Measurements from ENCODE around the gene PLA2G2D. TPM values are rescaled to one million over a fixed set of nuclear protein-coding genes. Genes with fewer than 3 reads are reported as not detected.

The PLA2G2D gene
- polyA plus RNA-seq, 3 donors = 0.08 TPM; not detected in 1

DNA sequence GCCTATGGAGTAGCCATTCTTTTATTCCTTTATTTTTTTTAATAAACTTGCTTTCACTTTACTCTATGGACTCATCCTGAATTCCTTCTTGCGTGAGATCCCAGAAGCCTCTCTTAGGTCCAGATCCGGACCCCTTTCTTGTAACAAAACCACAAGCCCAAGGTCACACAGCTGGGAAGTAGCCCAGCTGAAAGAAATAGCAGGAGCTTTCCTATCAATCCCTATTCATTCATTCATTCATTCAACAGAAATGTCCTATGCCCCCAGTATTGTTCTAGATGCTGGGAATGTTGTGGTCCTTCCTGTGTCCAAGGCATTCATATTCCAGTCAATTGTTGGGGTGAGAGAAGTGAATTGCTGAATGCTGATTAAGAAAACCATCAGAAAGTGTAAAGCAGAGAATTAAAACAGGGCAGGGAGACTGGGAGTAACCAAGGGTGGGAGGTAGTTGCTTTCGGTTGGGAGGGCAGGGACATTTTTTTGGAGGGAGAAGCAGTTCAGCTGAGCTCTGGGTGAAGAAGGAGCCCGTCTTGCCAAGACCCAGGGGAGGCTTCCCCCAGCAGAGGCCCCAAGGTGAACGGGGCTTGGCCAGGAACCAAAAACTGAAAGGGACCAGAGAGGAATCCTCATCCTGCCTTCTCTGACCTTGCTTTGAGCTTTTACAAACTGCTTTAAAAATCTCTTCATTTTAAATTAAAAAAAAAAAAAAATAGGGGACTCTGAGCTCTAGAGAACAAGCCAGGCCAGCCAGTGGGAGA is 10.8 kb downstream of the PLA2G2D start:
- Histone ChIP-seq H2AFZ (ENCODE audit: insufficient read depth, low read depth, low read length, poor library complexity, severe bottlenecking) (no peak overlapping the region), H3K27me3 (ENCODE audit: control insufficient read depth in 2 of 2, insufficient read depth in 2 of 2, low read length in 2 of 2) (peaks cover 0 to 4% of the 10 kb centered on the region in 2 donors), H3K79me2 (ENCODE audit: insufficient read depth, low read length) (no peaks in the 10 kb centered on the region), H3K9me3 (replicated peaks in 1 of 2; ENCODE audit: control insufficient read depth in 1 of 2, insufficient read depth in 1 of 2, low read length in 2 of 2) (no peaks in the 10 kb centered on the region), H4K20me1 (ENCODE audit: insufficient read depth, low read length) (no peaks in the 10 kb centered on the region), H3K4me2 (replicated peaks; ENCODE audit: extremely low read depth, low read length, poor library complexity, severe bottlenecking) (no peak overlapping the region), H3K4me1 (ENCODE audit: control insufficient read depth in 1 of 2, insufficient read depth in 2 of 2, low read length in 2 of 2) (no peaks in the 10 kb centered on the region), H3K4me3 (replicated peaks in 1 of 3; ENCODE audit: low read depth in 2 of 3, low read length in 3 of 3) (no peak overlapping the region), H3K9ac (ENCODE audit: insufficient read depth, low read length, poor library complexity, severe bottlenecking) (no peak overlapping the region), H3K27ac (ENCODE audit: low read depth in 1 of 2, low read length in 2 of 2) (no peak overlapping the region), H3K36me3 (replicated peaks in 1 of 2; ENCODE audit: control insufficient read depth in 1 of 2, insufficient read depth in 2 of 2, low read length in 2 of 2) (no peaks in the 10 kb centered on the region)
- no peak for DNase-seq
- Mint-ChIP-seq H3K4me1 (no peaks in the 10 kb centered on the region), H3K36me3 (no peaks in the 10 kb centered on the region), H3K27ac (no peak overlapping the region), H3K9me3 (peaks cover 0 to 2% (median 0%) of the 10 kb centered on the region in 7 donors), H3K27me3 (ENCODE audit: low read depth in 3 of 3) (peaks cover 10 to 19% (median 16%) of the 10 kb centered on the region in 3 donors), H3K4me3 (no peak overlapping the region)
- TF ChIP-seq, protein P1, sequence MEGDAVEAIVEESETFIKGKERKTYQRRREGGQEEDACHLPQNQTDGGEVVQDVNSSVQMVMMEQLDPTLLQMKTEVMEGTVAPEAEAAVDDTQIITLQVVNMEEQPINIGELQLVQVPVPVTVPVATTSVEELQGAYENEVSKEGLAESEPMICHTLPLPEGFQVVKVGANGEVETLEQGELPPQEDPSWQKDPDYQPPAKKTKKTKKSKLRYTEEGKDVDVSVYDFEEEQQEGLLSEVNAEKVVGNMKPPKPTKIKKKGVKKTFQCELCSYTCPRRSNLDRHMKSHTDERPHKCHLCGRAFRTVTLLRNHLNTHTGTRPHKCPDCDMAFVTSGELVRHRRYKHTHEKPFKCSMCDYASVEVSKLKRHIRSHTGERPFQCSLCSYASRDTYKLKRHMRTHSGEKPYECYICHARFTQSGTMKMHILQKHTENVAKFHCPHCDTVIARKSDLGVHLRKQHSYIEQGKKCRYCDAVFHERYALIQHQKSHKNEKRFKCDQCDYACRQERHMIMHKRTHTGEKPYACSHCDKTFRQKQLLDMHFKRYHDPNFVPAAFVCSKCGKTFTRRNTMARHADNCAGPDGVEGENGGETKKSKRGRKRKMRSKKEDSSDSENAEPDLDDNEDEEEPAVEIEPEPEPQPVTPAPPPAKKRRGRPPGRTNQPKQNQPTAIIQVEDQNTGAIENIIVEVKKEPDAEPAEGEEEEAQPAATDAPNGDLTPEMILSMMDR (IDR thresholded peaks at IDR 0.05) = no peak
- WGBS (ENCODE audit: insufficient coverage) = 69% methylated on average over 4 of the region's 5 CpGs
- intact Hi-C loops (cut with micrococcal nuclease) = no loop called here

DNA sequence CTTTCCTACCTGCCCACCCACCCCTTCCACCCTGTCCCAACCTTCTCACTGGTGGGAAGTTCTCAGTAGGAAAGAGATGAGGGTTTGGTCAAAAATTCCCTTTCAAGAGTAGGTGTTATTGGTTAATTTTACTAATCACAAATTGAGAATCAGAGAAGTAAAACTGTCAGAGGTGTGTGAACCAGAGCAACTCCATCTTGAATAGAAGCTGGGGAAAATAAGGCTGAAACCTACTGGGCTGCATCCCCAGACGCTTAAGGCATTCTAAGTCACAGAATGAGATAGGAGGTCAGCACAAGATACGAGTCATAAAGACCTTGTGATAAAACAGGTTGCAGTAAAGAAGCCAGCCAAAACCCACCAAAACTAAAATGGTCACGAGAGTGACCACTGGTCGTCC is 11.5 kb downstream of the PLA2G2D start:
- H3K4me3 Mint-ChIP-seq = no peak overlapping the region
- peaks cover 0 to 2% (median 0%) of the 10 kb centered on the region in 7 donors for H3K9me3 Mint-ChIP-seq
- H3K27ac ChIP-seq (ENCODE audit: low read depth in 1 of 2, low read length in 2 of 2) = no peak overlapping the region
- peaks cover 10 to 17% (median 11%) of the 10 kb centered on the region in 3 donors for H3K27me3 Mint-ChIP-seq (ENCODE audit: low read depth in 3 of 3)
- H2AFZ ChIP-seq (ENCODE audit: insufficient read depth, low read depth, low read length, poor library complexity, severe bottlenecking) = no peak overlapping the region
- no peaks in the 10 kb centered on the region for H3K9me3 ChIP-seq (replicated peaks in 1 of 2; ENCODE audit: control insufficient read depth in 1 of 2, insufficient read depth in 1 of 2, low read length in 2 of 2)
- H3K27me3 ChIP-seq (ENCODE audit: control insufficient read depth in 2 of 2, insufficient read depth in 2 of 2, low read length in 2 of 2) = peaks cover 0 to 4% of the 10 kb centered on the region in 2 donors
- no peaks in the 10 kb centered on the region for H3K4me1 Mint-ChIP-seq
- no peak overlapping the region for H3K27ac Mint-ChIP-seq
- no peak for DNase-seq
- no peak overlapping the region for H3K4me2 ChIP-seq (replicated peaks; ENCODE audit: extremely low read depth, low read length, poor library complexity, severe bottlenecking)
- no peaks in the 10 kb centered on the region for H3K36me3 Mint-ChIP-seq
- no peak overlapping the region for H3K9ac ChIP-seq (ENCODE audit: insufficient read depth, low read length, poor library complexity, severe bottlenecking)
- H3K79me2 ChIP-seq (ENCODE audit: insufficient read depth, low read length) = no peaks in the 10 kb centered on the region
- no peaks in the 10 kb centered on the region for H3K36me3 ChIP-seq (replicated peaks in 1 of 2; ENCODE audit: control insufficient read depth in 1 of 2, insufficient read depth in 2 of 2, low read length in 2 of 2)
- WGBS (ENCODE audit: insufficient coverage) = no CpG with 5 or more reads among the region's 4 CpGs
- no peaks in the 10 kb centered on the region for H3K4me1 ChIP-seq (ENCODE audit: control insufficient read depth in 1 of 2, insufficient read depth in 2 of 2, low read length in 2 of 2)
- H4K20me1 ChIP-seq (ENCODE audit: insufficient read depth, low read length) = no peaks in the 10 kb centered on the region
- TF ChIP-seq, protein P1 (IDR thresholded peaks at IDR 0.05) = no peak
- intact Hi-C loops (cut with micrococcal nuclease) = no loop called here
- H3K4me3 ChIP-seq (replicated peaks in 1 of 3; ENCODE audit: low read depth in 2 of 3, low read length in 3 of 3) = no peak overlapping the region

Data from CD14-positive monocyte (primary cell).